RWPE2 (cell line): ENCODE results near the gene AWAT2.

Experiments
- ATAC-seq: fragments of 200-7000 bp; cut with Tn5 transposase; 3 replicates; pipeline ENCODE4 v1.9.1; 2021; ENCODE audit warnings: low read depth
- DNase-seq: peaks from one replicate; pipeline ENCODE4 v3.0.0-alpha.2; 2020; ENCODE audit warnings: low spot score
- H3K27ac ChIP-seq: fragments of 450-650 bp; 2 replicates; pipeline ENCODE4 v1.5.1; 2017; ENCODE audit warnings: mild to moderate bottlenecking; ENCODE audit not compliant: poor library complexity, severe bottlenecking
- H3K27me3 ChIP-seq: fragments of 250-450 bp; sonication (Bioruptor Pico); 2 replicates; pipeline ENCODE4 v1.5.1; 2021; ENCODE audit warnings: mild to moderate bottlenecking, moderate library complexity; ENCODE audit not compliant: insufficient read depth, poor library complexity, severe bottlenecking
- H3K36me3 ChIP-seq: fragments of 250-450 bp; sonication (Bioruptor Pico); 2 replicates; pipeline ENCODE4 v1.5.1; 2020; ENCODE audit warnings: low read depth, mild to moderate bottlenecking, moderate library complexity
- H3K4me1 ChIP-seq: fragments of 250-450 bp; sonication (Bioruptor Pico); 2 replicates; pipeline ENCODE4 v1.5.1; 2021; ENCODE audit warnings: mild to moderate bottlenecking, moderate library complexity; ENCODE audit not compliant: insufficient read depth, poor library complexity, severe bottlenecking
- H3K4me3 ChIP-seq: fragments of 250-450 bp; sonication (Bioruptor Pico); 2 replicates; pipeline ENCODE4 v1.5.1; 2021; ENCODE audit warnings: mild to moderate bottlenecking, moderate library complexity; ENCODE audit not compliant: severe bottlenecking
- H3K9me3 ChIP-seq: fragments of 250-450 bp; sonication (Bioruptor Pico); 2 replicates; pipeline ENCODE4 v1.5.1; 2021; ENCODE audit warnings: mild to moderate bottlenecking, moderate library complexity; ENCODE audit not compliant: severe bottlenecking
- CTCF ChIP-seq: fragments of 450-650 bp; IDR thresholded peaks from one replicate; pipeline ENCODE4 v1.5.1; 2017; ENCODE audit warnings: mild to moderate bottlenecking, moderate library complexity; ENCODE audit not compliant: poor library complexity, severe bottlenecking

The AWAT2 gene

GRCh38 chrX:70013466-70014381, 36.0 kb downstream of the AWAT2 start:
- H3K4me3 ChIP-seq = no peak overlapping the region
- TF ChIP-seq CTCF = no peak
- H3K27me3 ChIP-seq = no peaks in the 10 kb centered on the region
- H3K9me3 ChIP-seq = no peaks in the 10 kb centered on the region
- DNase-seq (no peak), ATAC-seq (no peak)
- H3K4me1 ChIP-seq = no peaks in the 10 kb centered on the region
- no peaks in the 10 kb centered on the region for H3K36me3 ChIP-seq
- H3K27ac ChIP-seq = no peak overlapping the region

GRCh38 chrX:70012756-70013155, 37.0 kb downstream of the AWAT2 start:
- no peak overlapping the region for H3K4me3 ChIP-seq
- no peaks in the 10 kb centered on the region for H3K27me3 ChIP-seq
- peaks cover 4% of the 10 kb centered on the region for H3K4me1 ChIP-seq
- no peak overlapping the region for H3K27ac ChIP-seq
- ATAC-seq (no peak), DNase-seq (no peak)
- no peaks in the 10 kb centered on the region for H3K9me3 ChIP-seq
- no peak for TF ChIP-seq CTCF
- no peaks in the 10 kb centered on the region for H3K36me3 ChIP-seq

DNA sequence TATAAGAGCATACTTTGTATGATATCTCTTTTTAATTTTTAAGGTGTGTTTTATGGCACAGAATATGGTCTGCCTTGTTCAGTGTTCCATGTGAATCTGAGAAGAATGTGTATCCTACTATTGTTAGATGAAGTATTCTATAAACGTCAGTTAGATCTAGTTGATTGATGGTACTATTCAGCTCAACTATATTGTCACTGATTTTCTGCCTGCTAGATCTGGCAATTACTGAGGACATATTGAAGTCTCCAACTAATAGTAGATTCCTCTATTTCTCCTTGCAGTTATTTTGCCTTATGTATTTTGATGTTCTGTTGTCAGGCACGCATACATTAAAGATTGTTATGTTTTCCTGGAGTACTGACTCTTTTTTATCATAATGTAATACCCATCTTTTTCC, 39.8 kb downstream of the AWAT2 start:
- Histone ChIP-seq H3K36me3 (no peaks in the 10 kb centered on the region), H3K27ac (no peak overlapping the region), H3K27me3 (no peaks in the 10 kb centered on the region), H3K4me1 (peaks cover 5% of the 10 kb centered on the region), H3K9me3 (no peaks in the 10 kb centered on the region), H3K4me3 (no peak overlapping the region)
- no peak for ATAC-seq
- DNase-seq = no peak
- no peak for TF ChIP-seq CTCF

GRCh38 chrX:70009049-70009448, 40.7 kb downstream of the AWAT2 start:
- no peak overlapping the region for H3K27ac ChIP-seq
- ATAC-seq (no peak), DNase-seq (no peak)
- no peaks in the 10 kb centered on the region for H3K27me3 ChIP-seq
- peaks cover 5% of the 10 kb centered on the region for H3K4me1 ChIP-seq
- H3K4me3 ChIP-seq = no peak overlapping the region
- no peak for TF ChIP-seq CTCF
- no peaks in the 10 kb centered on the region for H3K9me3 ChIP-seq
- H3K36me3 ChIP-seq = no peaks in the 10 kb centered on the region

- no peak for TF ChIP-seq CTCF
- peaks cover 5% of the 10 kb centered on the region for H3K4me1 ChIP-seq
- DNase-seq (no peak), ATAC-seq (no peak)
- no peaks in the 10 kb centered on the region for H3K9me3 ChIP-seq
- H3K27me3 ChIP-seq = no peaks in the 10 kb centered on the region
- H3K36me3 ChIP-seq = no peaks in the 10 kb centered on the region
- no peak overlapping the region for H3K4me3 ChIP-seq
- no peak overlapping the region for H3K27ac ChIP-seq
These were observed 41.8 kb downstream of the AWAT2 start for GRCh38 chrX:70007946-70008345.
